A549 (cell line): ENCODE data around the gene CUX1. TPM values are rescaled to one million over a fixed set of nuclear protein-coding genes. Genes with fewer than 3 reads are reported as not detected.

Source experiments
- ATAC-seq, 2 experiments: fragments of 200-7000 bp in 1 of 2; fragments of >200 bp in 1 of 2; cut with Nextera tagmentation in 1 of 2; cut with Tn5 transposase in 1 of 2; 3 replicates each; pipeline versions ENCODE4 v1.8.0 to v1.9.1; 2018 to 2020; ENCODE audit warnings: mild to moderate bottlenecking in 1 of 2, moderate library complexity in 1 of 2
- CTCF ChIA-PET: fragments of 300-600 bp; sonication (Branson Sonifier 250); formaldehyde crosslinking; extraction: SDS; loops from one replicate; lab custom pipeline; 2021; ENCODE audit warnings: antibody characterized with exemption, inconsistent platforms; lab: Yijun Ruan, JAX
- POLR2A ChIA-PET: fragments of 350-600 bp; formaldehyde crosslinking; extraction: SDS; loops from one replicate; lab custom pipeline; 2021; ENCODE audit warnings: antibody characterized with exemption, inconsistent platforms; lab: Yijun Ruan, JAX
- DNase-seq, 2 experiments: peaks; one replicate each; pipeline versions ENCODE4 v3.0.0 to v3.0.0-alpha.2; 2011 to 2016; ENCODE audit warnings: low read depth in 1 of 2, low spot score in 1 of 2
- FAIRE-seq: peaks from 2 replicates; lab custom pipeline; 2011; peaks lifted over from hg19 to GRCh38; lab: Jason Lieb, UNC
- H3K27ac ChIP-seq, 2 experiments: fragments of >200 bp; sonication (Bioruptor Twin); formaldehyde crosslinking; 3 replicates each; pipeline ENCODE4 v1.5.1; 2016 to 2017
- H3K4me1 ChIP-seq: fragments of >200 bp; sonication (Bioruptor Twin); formaldehyde crosslinking; 3 replicates; pipeline ENCODE4 v1.6.1; 2016
- H3K4me2 ChIP-seq: fragments of >200 bp; sonication (Bioruptor Twin); formaldehyde crosslinking; 3 replicates; pipeline ENCODE4 v1.6.1; 2016
- H3K4me3 ChIP-seq: fragments of >200 bp; sonication (Bioruptor Twin); formaldehyde crosslinking; 3 replicates; pipeline ENCODE4 v1.5.1; 2016
- H3K9me3 ChIP-seq: fragments of >200 bp; sonication (Bioruptor Twin); formaldehyde crosslinking; 3 replicates; pipeline ENCODE4 v1.6.1; 2016
- CBX8 ChIP-seq: fragments of 200-600 bp; sonication (generic); IDR thresholded peaks from 2 replicates; pipeline ENCODE4 v1.6.1; 2016
- CHD4 ChIP-seq: fragments of 200-600 bp; sonication (generic); IDR thresholded peaks from 2 replicates; pipeline ENCODE4 v1.6.1; 2016; ENCODE audit warnings: antibody characterized with exemption, mild to moderate bottlenecking, borderline replicate concordance
- EHMT2 ChIP-seq: fragments of 200-600 bp; sonication (generic); IDR thresholded peaks from 2 replicates; pipeline ENCODE4 v1.6.1; 2016; ENCODE audit warnings: antibody characterized with exemption, low read depth, mild to moderate bottlenecking, moderate library complexity
- HMGXB4 ChIP-seq: fragments of 250-450 bp; sonication (Bioruptor Pico); IDR thresholded peaks from 2 replicates; pipeline ENCODE4 v1.5.0; 2021; ENCODE audit warnings: mild to moderate bottlenecking, moderate library complexity, borderline replicate concordance
- HOXA7 ChIP-seq: fragments of 250-450 bp; sonication (Bioruptor Pico); IDR thresholded peaks from 2 replicates; pipeline ENCODE4 v1.5.0; 2020; ENCODE audit warnings: mild to moderate bottlenecking, moderate library complexity
- JUN ChIP-seq, 2 experiments: fragments of >200 bp; sonication (Bioruptor Twin); formaldehyde crosslinking; IDR thresholded peaks; 2 replicates in 1 of 2; 3 replicates in 1 of 2; pipeline ENCODE4 v1.6.1; 2016 to 2017
- JUNB ChIP-seq: fragments of >200 bp; sonication (Bioruptor Twin); formaldehyde crosslinking; IDR thresholded peaks from 2 replicates; pipeline ENCODE4 v1.6.1; 2016
- KDM5A ChIP-seq: fragments of 200-600 bp; sonication (generic); IDR thresholded peaks from 2 replicates; pipeline ENCODE4 v1.6.1; 2016; ENCODE audit warnings: antibody characterized with exemption, mild to moderate bottlenecking
- MAX ChIP-seq: IDR thresholded peaks from 2 replicates; pipeline ENCODE4 v1.6.1; 2012
- MYC ChIP-seq: IDR thresholded peaks from 2 replicates; pipeline ENCODE4 v1.6.1; 2012; ENCODE audit warnings: mild to moderate bottlenecking, inconsistent platforms, low read length, improper control_type of control experiment, borderline replicate concordance
- NFE2L2 ChIP-seq: fragments of 150-350 bp; conservative IDR thresholded peaks from 2 replicates; pipeline ENCODE4 v1.6.1; 2014; ENCODE audit warnings: low read length
- NR3C1 ChIP-seq: fragments of >200 bp; sonication (Bioruptor Twin); formaldehyde crosslinking; IDR thresholded peaks from 3 replicates; pipeline ENCODE4 v1.6.1; 2017
- POLR2A ChIP-seq: IDR thresholded peaks from 2 replicates; pipeline ENCODE4 v1.6.1; 2012; ENCODE audit warnings: mild to moderate bottlenecking, low read length
- POLR2AphosphoS2 ChIP-seq: conservative IDR thresholded peaks from 2 replicates; pipeline ENCODE4 v1.6.1; 2012; ENCODE audit warnings: low read length, improper control_type of control experiment, inconsistent platforms
- RARB ChIP-seq: fragments of 250-450 bp; sonication (Bioruptor Pico); IDR thresholded peaks from 2 replicates; pipeline ENCODE4 v1.8.0; 2021; ENCODE audit warnings: mild to moderate bottlenecking, moderate library complexity
- RCOR1 ChIP-seq: fragments of 150-350 bp; IDR thresholded peaks from 2 replicates; pipeline ENCODE4 v1.6.1; 2014; ENCODE audit warnings: antibody characterized with exemption, low read length, low read depth
- REST ChIP-seq: fragments of 200-600 bp; sonication (generic); IDR thresholded peaks from 2 replicates; pipeline ENCODE4 v1.6.1; 2016; ENCODE audit warnings: antibody characterized with exemption, mild to moderate bottlenecking, moderate library complexity
- RFX5 ChIP-seq: fragments of 450-650 bp; IDR thresholded peaks from 2 replicates; pipeline ENCODE4 v1.7.1; 2014; ENCODE audit warnings: antibody characterized with exemption, mild to moderate bottlenecking, moderate library complexity
- USF2 ChIP-seq: fragments of 450-650 bp; IDR thresholded peaks from 2 replicates; pipeline ENCODE4 v1.6.1; 2014; ENCODE audit warnings: antibody characterized with exemption
- WGBS: methylation state at CpG from one replicate; pipeline ENCODE4 v1.1.6; 2017; ENCODE audit errors: missing lambda C conversion rate; 5-methylcytosine and 5-hydroxymethylcytosine counted together
- polyA plus RNA-seq, 4 experiments: library from polyadenylated mRNA; depleted of rRNA in 3 of 4; stranded (reverse); fragments of >200 nt; fragmentation: RNase III in 1 of 4; extraction: RNeasy Plus Mini Kit Qiagen cat#74134 plus additional on column Dnase treatment in 1 of 4; gene quantifications; 2 replicates in 3 of 4; 3 replicates in 1 of 4; pipeline ENCODE4 v1.2.3, GENCODE V29; 2011 to 2017
- TF ChIP-seq, protein P1 (sequence below): fragments of >200 bp; sonication (Bioruptor Twin); formaldehyde crosslinking; IDR thresholded peaks from 2 replicates; pipeline ENCODE4 v1.6.1; 2016
- TF ChIP-seq, protein P2 (sequence below): fragments of >200 bp; sonication (Bioruptor Twin); formaldehyde crosslinking; IDR thresholded peaks from 3 replicates; pipeline ENCODE4 v1.6.1; 2016
- TF ChIP-seq, protein P3 (sequence below): IDR thresholded peaks from 2 replicates; pipeline ENCODE4 v1.6.1; 2012

The CUX1 gene
- polyA plus RNA-seq, 2 of the 4 experiments (the other 2 are of a cell fraction) = 32.7 to 33.4 TPM

DNA sequence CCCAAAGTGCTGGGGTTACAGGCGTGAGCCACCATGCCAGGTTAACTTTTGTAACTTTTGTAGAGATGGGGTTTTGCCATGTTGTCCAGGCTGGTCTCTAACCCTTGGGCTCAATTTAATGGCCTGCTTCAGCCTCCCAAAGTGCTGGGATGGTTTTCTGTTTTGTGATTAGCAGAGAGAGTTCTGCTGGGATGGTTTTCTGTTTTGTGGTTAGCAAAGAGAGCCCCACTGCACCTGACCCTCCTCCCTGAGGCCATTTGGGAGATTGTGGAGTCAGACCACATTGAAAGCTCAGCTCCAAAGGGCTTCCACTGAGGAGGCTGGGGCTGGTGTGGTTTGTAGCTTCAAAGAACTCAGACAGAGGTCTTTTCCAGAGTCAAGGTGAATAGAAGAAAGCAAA, 29.6 kb upstream of the CUX1 start:
- no peaks in the 10 kb centered on the region for H3K4me1 ChIP-seq
- TF ChIP-seq JUNB = no peak
- TF ChIP-seq CHD4 = no peak
- no peak for TF ChIP-seq KDM5A
- TF ChIP-seq JUN (IDR thresholded peaks at IDR 0.05) = no peak
- TF ChIP-seq NFE2L2 = no peak
- TF ChIP-seq MYC = no peak
- TF ChIP-seq, protein P1, sequence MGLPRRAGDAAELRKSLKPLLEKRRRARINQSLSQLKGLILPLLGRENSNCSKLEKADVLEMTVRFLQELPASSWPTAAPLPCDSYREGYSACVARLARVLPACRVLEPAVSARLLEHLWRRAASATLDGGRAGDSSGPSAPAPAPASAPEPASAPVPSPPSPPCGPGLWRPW = no peak
- TF ChIP-seq, protein P2, sequence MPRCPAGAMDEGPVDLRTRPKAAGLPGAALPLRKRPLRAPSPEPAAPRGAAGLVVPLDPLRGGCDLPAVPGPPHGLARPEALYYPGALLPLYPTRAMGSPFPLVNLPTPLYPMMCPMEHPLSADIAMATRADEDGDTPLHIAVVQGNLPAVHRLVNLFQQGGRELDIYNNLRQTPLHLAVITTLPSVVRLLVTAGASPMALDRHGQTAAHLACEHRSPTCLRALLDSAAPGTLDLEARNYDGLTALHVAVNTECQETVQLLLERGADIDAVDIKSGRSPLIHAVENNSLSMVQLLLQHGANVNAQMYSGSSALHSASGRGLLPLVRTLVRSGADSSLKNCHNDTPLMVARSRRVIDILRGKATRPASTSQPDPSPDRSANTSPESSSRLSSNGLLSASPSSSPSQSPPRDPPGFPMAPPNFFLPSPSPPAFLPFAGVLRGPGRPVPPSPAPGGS = no peak
- TF ChIP-seq RARB (CRISPR knock-in tag) = no peak
- no peak for TF ChIP-seq MAX
- TF ChIP-seq HOXA7 (CRISPR knock-in tag) = no peak
- TF ChIP-seq RCOR1 = no peak
- TF ChIP-seq HMGXB4 (CRISPR knock-in tag) = no peak
- TF ChIP-seq REST = no peak
- no peak for TF ChIP-seq NR3C1
- TF ChIP-seq, all 56 proteins: peak for 0
- ATAC-seq (no peak), FAIRE-seq (no peak), DNase-seq (no peak)
- no peak overlapping the region for H3K4me2 ChIP-seq
- POLR2A ChIA-PET = no interaction called here
- 83% methylated on average over 1 of the region's 1 CpG for WGBS
- H3K4me3 ChIP-seq = no peak overlapping the region
- H3K9me3 ChIP-seq = 0 out of 3 replicates have a peak, but pooled peaks cover 3% of the 10 kb centered on the region
- CTCF ChIA-PET = interaction anchor here (0.6 to 1.2 kb wide), 2 partner anchors 71 to 85 kb away, joined by 3 read pairs; no protein-coding TSS in a partner anchor
- H3K27ac ChIP-seq = no peak overlapping the region

GRCh38 chr7:101788517-101788916, 28.9 kb upstream of the CUX1 start:
- H3K4me1 ChIP-seq = no peaks in the 10 kb centered on the region
- FAIRE-seq (no peak), ATAC-seq (no peak)
- 0 out of 3 replicates have a peak, but pooled peaks cover 3% of the 10 kb centered on the region for H3K9me3 ChIP-seq
- WGBS = 46% methylated on average over 1 of the region's 1 CpG
- no peak overlapping the region for H3K27ac ChIP-seq
- TF ChIP-seq HMGXB4 (CRISPR knock-in tag) = no peak
- no peak for TF ChIP-seq HOXA7 (CRISPR knock-in tag)
- TF ChIP-seq, protein P3, sequence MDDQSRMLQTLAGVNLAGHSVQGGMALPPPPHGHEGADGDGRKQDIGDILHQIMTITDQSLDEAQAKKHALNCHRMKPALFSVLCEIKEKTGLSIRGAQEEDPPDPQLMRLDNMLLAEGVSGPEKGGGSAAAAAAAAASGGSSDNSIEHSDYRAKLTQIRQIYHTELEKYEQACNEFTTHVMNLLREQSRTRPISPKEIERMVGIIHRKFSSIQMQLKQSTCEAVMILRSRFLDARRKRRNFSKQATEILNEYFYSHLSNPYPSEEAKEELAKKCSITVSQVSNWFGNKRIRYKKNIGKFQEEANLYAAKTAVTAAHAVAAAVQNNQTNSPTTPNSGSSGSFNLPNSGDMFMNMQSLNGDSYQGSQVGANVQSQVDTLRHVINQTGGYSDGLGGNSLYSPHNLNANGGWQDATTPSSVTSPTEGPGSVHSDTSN = no peak
- no peak for TF ChIP-seq EHMT2
- no peak for TF ChIP-seq POLR2A
- no peak for TF ChIP-seq RFX5
- TF ChIP-seq CBX8 = no peak
- TF ChIP-seq POLR2AphosphoS2 = no peak
- TF ChIP-seq REST = no peak
- no peak for TF ChIP-seq USF2
- TF ChIP-seq, all 56 proteins: peak for 0
- no peak overlapping the region for H3K4me3 ChIP-seq
- ChIA-PET POLR2A (no interaction called here), CTCF (interaction anchor here (0.6 to 1.2 kb wide), 3 partner anchors 72 to 246 kb away, joined by 3 read pairs; no protein-coding TSS in a partner anchor)
- DNase-seq = no peak
- H3K4me2 ChIP-seq = no peak overlapping the region
